Upper lobe of left lung (tissue), 6 donors: Measurements from ENCODE around the gene HES4. TPM values are rescaled to one million over a fixed set of nuclear protein-coding genes. Genes with fewer than 3 reads are reported as not detected.

Source experiments
- ATAC-seq, 2 donors: fragments of 200-7000 bp; cut with Tn5 transposase; one replicate each; pipeline ENCODE4 v1.9.1; 2022; ENCODE audit warnings: mild to moderate bottlenecking in 2 of 2, moderate library complexity in 2 of 2; ENCODE audit not compliant: low FRiP score in 2 of 2
- DNase-seq, 2 donors: peaks; one replicate each; pipeline ENCODE4 v3.0.0-alpha.2; 2019 to 2020
- H3K27ac ChIP-seq, 4 donors: fragments of 200-600 bp; sonication (generic); one replicate each; pipeline ENCODE4 v1.5.1; 2016 to 2019
- H3K27me3 ChIP-seq, 4 donors: fragments of 200-600 bp; sonication (generic); one replicate each; pipeline ENCODE4 v1.5.1; 2017 to 2019
- H3K36me3 ChIP-seq, 4 donors: fragments of 200-600 bp; sonication (generic); one replicate each; pipeline ENCODE4 v1.5.1; 2016 to 2019
- H3K4me1 ChIP-seq, 4 donors: fragments of 200-600 bp; sonication (generic); one replicate each; pipeline ENCODE4 v1.5.1; 2018 to 2019
- H3K4me3 ChIP-seq, 4 donors: fragments of 200-600 bp; sonication (generic); one replicate each; pipeline ENCODE4 v1.5.1; 2017 to 2019; ENCODE audit warnings: mild to moderate bottlenecking in 2 of 4, moderate library complexity in 1 of 4
- H3K9me3 ChIP-seq, 4 donors: fragments of 200-600 bp; sonication (generic); one replicate each; pipeline ENCODE4 v1.5.1; 2018 to 2019
- EP300 ChIP-seq, 4 donors: sonication (generic); formaldehyde crosslinking; IDR thresholded peaks; one replicate each; pipeline ENCODE4 v1.5.1; 2017; ENCODE audit warnings: antibody characterized with exemption in 4 of 4, control low read depth in 2 of 4
- POLR2A ChIP-seq, 4 donors: fragments of 450-650 bp; IDR thresholded peaks; one replicate each; pipeline ENCODE4 v1.5.1; 2016 to 2017; ENCODE audit warnings: antibody characterized with exemption in 4 of 4, mild to moderate bottlenecking in 2 of 4
- POLR2AphosphoS5 ChIP-seq, 2 donors: sonication (generic); formaldehyde crosslinking; IDR thresholded peaks; one replicate each; pipeline ENCODE4 v1.5.1; 2017; ENCODE audit warnings: antibody characterized with exemption in 2 of 2
- WGBS, 2 donors: methylation state at CpG; one replicate each; pipeline ENCODE4 v1.1.5; 2017 to 2018; 5-methylcytosine and 5-hydroxymethylcytosine counted together
- total RNA-seq, 6 donors: library from RNA; depleted of rRNA in 4 of 6; stranded (reverse); fragments of >200 nt in 4 of 6; gene quantifications; one replicate each; pipeline versions ENCODE4 v1.1.0 to v1.2.1, GENCODE V29; 2016 to 2021
- TF ChIP-seq, protein P1 (sequence below), 6 experiments: fragments of 450-650 bp in 4 of 6; fragments of 200-600 bp in 2 of 6; sonication (generic) in 2 of 6; IDR thresholded peaks; one replicate each; pipeline ENCODE4 v1.5.1; 2016 to 2019; ENCODE audit warnings: antibody characterized with exemption in 6 of 6
- donor health status: DM: no; HTN: no; CAD: no; lungs with moderate emphysema.
- donor health status: DM: no; HTN: yes; CAD: no; lungs with severe emphysema.

Gene HES4
- total RNA-seq, 6 donors from 2014 or later, result 26.5 to 55.0 (median 35.0) TPM

- Histone ChIP-seq H3K4me1 (peaks cover 32 to 67% (median 40%) of the 10 kb centered on the region in 4 donors), H3K27me3 (peaks cover 0 to 7% (median 0%) of the 10 kb centered on the region in 4 donors), H3K27ac (peak overlapping the region; percentile 74 to 83 (median 78)), H3K9me3 (no peaks in the 10 kb centered on the region), H3K36me3 (no peaks in the 10 kb centered on the region), H3K4me3 (peak overlapping the region in 2 of 4 donors; percentile 44 to 45)
- ATAC-seq (no peak), DNase-seq (peak in 1 of 2 donors; percentile 60)
- TF ChIP-seq POLR2AphosphoS5 (IDR thresholded peaks at IDR 0.05) (no peak), EP300 (IDR thresholded peaks at IDR 0.05) (no peak), POLR2A (IDR thresholded peaks at IDR 0.05) (no peak)
- TF ChIP-seq, protein P1, sequence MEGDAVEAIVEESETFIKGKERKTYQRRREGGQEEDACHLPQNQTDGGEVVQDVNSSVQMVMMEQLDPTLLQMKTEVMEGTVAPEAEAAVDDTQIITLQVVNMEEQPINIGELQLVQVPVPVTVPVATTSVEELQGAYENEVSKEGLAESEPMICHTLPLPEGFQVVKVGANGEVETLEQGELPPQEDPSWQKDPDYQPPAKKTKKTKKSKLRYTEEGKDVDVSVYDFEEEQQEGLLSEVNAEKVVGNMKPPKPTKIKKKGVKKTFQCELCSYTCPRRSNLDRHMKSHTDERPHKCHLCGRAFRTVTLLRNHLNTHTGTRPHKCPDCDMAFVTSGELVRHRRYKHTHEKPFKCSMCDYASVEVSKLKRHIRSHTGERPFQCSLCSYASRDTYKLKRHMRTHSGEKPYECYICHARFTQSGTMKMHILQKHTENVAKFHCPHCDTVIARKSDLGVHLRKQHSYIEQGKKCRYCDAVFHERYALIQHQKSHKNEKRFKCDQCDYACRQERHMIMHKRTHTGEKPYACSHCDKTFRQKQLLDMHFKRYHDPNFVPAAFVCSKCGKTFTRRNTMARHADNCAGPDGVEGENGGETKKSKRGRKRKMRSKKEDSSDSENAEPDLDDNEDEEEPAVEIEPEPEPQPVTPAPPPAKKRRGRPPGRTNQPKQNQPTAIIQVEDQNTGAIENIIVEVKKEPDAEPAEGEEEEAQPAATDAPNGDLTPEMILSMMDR (IDR thresholded peaks at IDR 0.05), result no peak
- WGBS, 2 donors, result 76% methylated on average over 9 to 10 of the region's 10 CpGs
Measured at GRCh38 chr1:1025730-1026129, 25.8 kb upstream of the HES4 start.

DNA sequence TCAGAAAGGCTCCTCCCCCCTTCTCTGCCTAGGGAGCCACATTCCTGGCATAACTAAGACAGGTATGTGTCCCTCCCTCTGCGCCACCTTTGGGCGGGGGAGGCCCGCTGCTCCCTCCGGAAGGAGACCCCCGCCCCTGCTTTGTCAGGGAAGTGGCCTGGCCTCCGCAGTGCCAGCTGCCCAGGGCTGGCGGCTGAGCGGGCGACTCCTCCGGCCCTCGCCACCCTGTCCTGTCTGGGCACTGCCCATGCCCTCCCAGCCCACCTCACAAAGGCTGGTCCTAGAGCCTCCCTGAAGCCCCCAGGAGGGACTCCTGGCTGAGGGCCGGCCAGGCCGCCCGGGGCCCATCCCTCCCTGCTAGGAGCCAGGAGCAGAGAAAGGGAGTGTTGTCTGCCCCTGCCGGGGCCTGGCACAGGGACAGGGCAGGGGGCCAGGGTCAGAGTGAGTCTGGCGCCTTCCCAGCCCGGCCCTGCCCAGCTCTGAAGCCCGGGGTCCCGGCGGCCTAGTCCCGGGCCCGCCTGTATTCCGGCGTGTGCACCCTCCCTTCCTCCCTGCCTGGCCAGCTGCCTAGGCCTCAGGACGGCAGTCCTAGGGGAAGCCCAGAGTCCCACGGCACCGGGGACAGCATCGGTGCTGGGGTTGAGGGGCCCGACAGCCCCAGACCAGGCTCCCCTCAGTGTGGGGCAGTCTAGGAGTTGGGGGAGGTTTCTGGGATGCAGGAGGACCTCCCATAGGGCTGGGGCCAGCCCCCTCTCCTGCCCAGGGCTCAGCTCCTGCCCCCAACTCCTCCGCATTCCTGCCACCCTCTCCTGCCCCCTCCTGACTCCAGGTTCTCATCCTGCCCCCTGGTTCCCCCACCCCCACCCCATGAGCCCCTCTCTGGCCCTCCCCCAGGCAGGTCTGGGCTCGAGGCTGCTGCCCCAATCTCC lies 25.1 kb upstream of the HES4 start:
- peaks cover 37 to 74% (median 45%) of the 10 kb centered on the region in 4 donors for H3K4me1 ChIP-seq
- H3K27me3 ChIP-seq, result peaks cover 0 to 13% (median 0%) of the 10 kb centered on the region in 4 donors
- peak in 1 of 2 donors; percentile 86 for ATAC-seq
- peak overlapping the region; percentile 74 to 83 (median 78) for H3K27ac ChIP-seq
- H3K36me3 ChIP-seq, result no peaks in the 10 kb centered on the region
- peak; percentile 82 to 84 for DNase-seq
- TF ChIP-seq, protein P1 (IDR thresholded peaks at IDR 0.05), result no peak
- TF ChIP-seq EP300 (IDR thresholded peaks at IDR 0.05), result no peak
- TF ChIP-seq POLR2AphosphoS5 (IDR thresholded peaks at IDR 0.05), result no peak
- TF ChIP-seq POLR2A (IDR thresholded peaks at IDR 0.05), result peak in 2 of 4 donors; percentile 37 to 69
- 39 to 73% methylated on average over 6 to 30 of the region's 31 CpGs for WGBS, 2 donors
- peak overlapping the region in 3 of 4 donors; percentile 36 to 45 (median 44) for H3K4me3 ChIP-seq
- no peaks in the 10 kb centered on the region for H3K9me3 ChIP-seq

- ATAC-seq (no peak), DNase-seq (peak in 1 of 2 donors; percentile 76)
- Histone ChIP-seq H3K4me1 (peaks cover 37 to 75% (median 45%) of the 10 kb centered on the region in 4 donors), H3K4me3 (peak overlapping the region in 2 of 4 donors; percentile 5 to 36), H3K27me3 (peaks cover 0 to 14% (median 0%) of the 10 kb centered on the region in 4 donors), H3K9me3 (no peaks in the 10 kb centered on the region), H3K27ac (peak overlapping the region; percentile 74 to 83 (median 78)), H3K36me3 (no peaks in the 10 kb centered on the region)
- TF ChIP-seq POLR2A (IDR thresholded peaks at IDR 0.05) (no peak), EP300 (IDR thresholded peaks at IDR 0.05) (no peak), POLR2AphosphoS5 (IDR thresholded peaks at IDR 0.05) (no peak)
- TF ChIP-seq, protein P1 (IDR thresholded peaks at IDR 0.05), result no peak
- WGBS, 2 donors, result 65 to 86% methylated on average over 4 to 9 of the region's 9 CpGs
Measured at GRCh38 chr1:1024149-1024770, 24.4 kb upstream of the HES4 start.

GRCh38 chr1:1023700-1024099 lies 23.8 kb upstream of the HES4 start:
- Histone ChIP-seq H3K4me3 (no peak overlapping the region), H3K27ac (peak overlapping the region; percentile 8 to 83 (median 77)), H3K36me3 (no peaks in the 10 kb centered on the region), H3K4me1 (peaks cover 42 to 80% (median 49%) of the 10 kb centered on the region in 4 donors), H3K27me3 (peaks cover 0 to 14% (median 0%) of the 10 kb centered on the region in 4 donors), H3K9me3 (no peaks in the 10 kb centered on the region)
- DNase-seq (peak in 1 of 2 donors; percentile 76), ATAC-seq (no peak)
- TF ChIP-seq, protein P1 (IDR thresholded peaks at IDR 0.05), result no peak
- no peak for TF ChIP-seq EP300 (IDR thresholded peaks at IDR 0.05)
- no peak for TF ChIP-seq POLR2A (IDR thresholded peaks at IDR 0.05)
- TF ChIP-seq POLR2AphosphoS5 (IDR thresholded peaks at IDR 0.05), result no peak
- WGBS, 2 donors, result 53 to 69% methylated on average over 4 to 13 of the region's 13 CpGs
